HepG2 (cell line): ENCODE data around the gene FOXN3. TPM values are rescaled to one million over a fixed set of nuclear protein-coding genes. Genes with fewer than 3 reads are reported as not detected.

Source experiments
- BCL3 ChIP-seq: sonication (generic); formaldehyde crosslinking; IDR thresholded peaks from 2 replicates; pipeline ENCODE4 v1.5.1; 2020; ENCODE audit warnings: mild to moderate bottlenecking, missing genetic modification reagents, moderate library complexity
- BRD4 ChIP-seq: sonication (generic); formaldehyde crosslinking; IDR thresholded peaks from 2 replicates; pipeline ENCODE4 v1.4.0; 2020; ENCODE audit warnings: missing genetic modification reagents
- FIP1L1 ChIP-seq: fragments of 200-400 bp; formaldehyde crosslinking; IDR thresholded peaks from 2 replicates; pipeline ENCODE4 v1.6.1; 2018; ENCODE audit warnings: low read depth, mild to moderate bottlenecking, low read length, moderate library complexity, borderline replicate concordance; ENCODE audit not compliant: insufficient read depth
- KDM5A ChIP-seq: fragments of 200-600 bp; sonication (generic); IDR thresholded peaks from 2 replicates; pipeline ENCODE4 v1.7.0; 2018; ENCODE audit warnings: antibody characterized with exemption, mild to moderate bottlenecking, low read length, borderline replicate concordance
- NFE2 ChIP-seq: sonication (generic); formaldehyde crosslinking; IDR thresholded peaks from 2 replicates; pipeline ENCODE4 v1.4.0; 2020; ENCODE audit warnings: missing genetic modification reagents
- RBM39 ChIP-seq: fragments of 200-400 bp; formaldehyde crosslinking; IDR thresholded peaks from one replicate; pipeline ENCODE4 v1.6.1; 2018; ENCODE audit warnings: antibody characterized with exemption, mild to moderate bottlenecking, low read depth, low read length; ENCODE audit not compliant: poor library complexity, severe bottlenecking
- SATB2 ChIP-seq: sonication (generic); formaldehyde crosslinking; IDR thresholded peaks from 2 replicates; pipeline ENCODE4 v1.5.0; 2020; ENCODE audit warnings: missing genetic modification reagents
- SMAD1 ChIP-seq: sonication (generic); formaldehyde crosslinking; IDR thresholded peaks from 2 replicates; pipeline ENCODE4 v1.4.0; 2020; ENCODE audit warnings: missing genetic modification reagents, low read depth, mild to moderate bottlenecking, borderline replicate concordance
- SOX5 ChIP-seq: IDR thresholded peaks from 2 replicates; pipeline ENCODE4 v1.6.1; 2016; ENCODE audit warnings: borderline replicate concordance
- TSC22D2 ChIP-seq: sonication (generic); formaldehyde crosslinking; IDR thresholded peaks from 2 replicates; pipeline ENCODE4 v1.5.1; 2020; ENCODE audit warnings: missing genetic modification reagents, mild to moderate bottlenecking, borderline replicate concordance
- ZMYM3 ChIP-seq: sonication (generic); formaldehyde crosslinking; IDR thresholded peaks from 2 replicates; pipeline ENCODE4 v1.5.1; 2020; ENCODE audit warnings: mild to moderate bottlenecking, missing genetic modification reagents
- ZNF33B ChIP-seq: sonication (generic); formaldehyde crosslinking; IDR thresholded peaks from 2 replicates; pipeline ENCODE4 v1.5.1; 2020; ENCODE audit warnings: mild to moderate bottlenecking, missing genetic modification reagents
- polyA plus RNA-seq, 8 experiments: library from polyadenylated mRNA; depleted of rRNA in 3 of 8; stranded (reverse) in 7 of 8; unstranded in 1 of 8; fragments of >200 nt; fragmentation: Illumina TruSeq in 4 of 8; extraction: Trizol in 4 of 8; gene quantifications; 2 replicates each; pipeline versions ENCODE4 v1.2.1 to v1.2.3, GENCODE V29; 2011 to 2016; ENCODE audit warnings: low read depth in 4 of 8, missing spikeins in 1 of 8, mixed read lengths in 1 of 8; ENCODE audit not compliant: insufficient read depth in 1 of 8
- total RNA-seq, 5 experiments: library from RNA; depleted of rRNA; stranded (reverse); fragments of >200 nt; fragmentation: Illumina TruSeq; extraction: Trizol; gene quantifications; 2 replicates each; pipeline ENCODE4 v1.2.3, GENCODE V29; 2016; ENCODE audit warnings: low read depth in 1 of 5
- TF ChIP-seq, protein P1 (sequence below): sonication (generic); formaldehyde crosslinking; IDR thresholded peaks from 2 replicates; pipeline ENCODE4 v1.4.0; 2020; ENCODE audit warnings: missing genetic modification reagents
- TF ChIP-seq, protein P2 (sequence below): sonication (generic); formaldehyde crosslinking; IDR thresholded peaks from 2 replicates; pipeline ENCODE4 v1.4.0; 2020; ENCODE audit warnings: missing genetic modification reagents

Gene FOXN3
- total and polyA plus RNA-seq, 2 of the 13 experiments (the other 11 are each of a cell fraction or from before 2014, with no cell fraction given), result 32.4 to 70.2 TPM

DNA sequence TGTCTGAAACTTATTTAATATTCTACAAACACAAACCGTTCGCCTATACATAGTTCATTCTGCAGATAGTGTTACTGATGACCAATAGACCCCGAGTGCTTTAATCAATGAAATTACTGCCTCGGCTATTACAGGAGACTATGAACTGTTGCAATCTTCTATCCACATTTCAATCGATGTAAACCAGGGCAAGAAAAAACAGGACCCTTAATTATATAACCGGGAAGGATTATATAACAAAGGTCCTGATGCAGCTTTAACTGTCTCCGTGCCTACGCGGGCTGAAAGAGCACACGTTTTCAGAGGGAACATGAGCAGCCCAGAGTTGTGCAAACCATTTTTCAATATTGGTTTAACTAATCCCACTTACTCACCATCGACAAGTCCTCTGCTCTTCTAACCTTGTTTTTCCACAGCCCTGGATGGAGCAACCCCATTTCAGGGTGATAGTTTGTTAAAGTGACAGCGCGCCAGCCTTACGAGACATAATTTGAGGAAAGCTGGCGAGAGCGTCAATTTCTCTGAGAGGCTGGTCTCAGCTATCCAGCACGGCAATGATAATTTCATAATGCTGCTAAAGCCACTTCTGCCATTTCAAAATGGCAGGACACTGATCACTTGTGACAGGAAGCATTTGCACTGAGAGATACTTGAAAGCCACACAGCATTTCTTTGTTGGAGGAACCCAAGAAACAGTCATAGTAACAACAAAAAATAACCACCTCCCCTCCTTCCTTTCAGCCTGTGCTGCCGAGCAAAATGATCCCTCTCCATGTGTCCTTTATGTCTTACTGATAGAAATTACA is 184.6 kb downstream of the FOXN3 start (continued):
- TF ChIP-seq SMAD1 (CRISPR knock-in tag) (no peak), BCL3 (CRISPR knock-in tag) (peak; percentile 16; the same call in 1 of the 2 replicates), TSC22D2 (CRISPR knock-in tag) (no peak), SATB2 (CRISPR knock-in tag) (0 out of 2 replicates have a peak, but pooled peaks have one; percentile 70), RBM39 (no peak), KDM5A (no peak), NFE2 (no peak), BRD4 (CRISPR knock-in tag) (no peak), FIP1L1 (no peak), ZMYM3 (CRISPR knock-in tag) (peak; percentile 74; the same call in 1 of the 2 replicates), ZNF33B (CRISPR knock-in tag) (no peak), SOX5 (CRISPR knock-in tag) (peak; percentile 80; the same call in 1 of the 2 replicates)
- TF ChIP-seq, protein P1, sequence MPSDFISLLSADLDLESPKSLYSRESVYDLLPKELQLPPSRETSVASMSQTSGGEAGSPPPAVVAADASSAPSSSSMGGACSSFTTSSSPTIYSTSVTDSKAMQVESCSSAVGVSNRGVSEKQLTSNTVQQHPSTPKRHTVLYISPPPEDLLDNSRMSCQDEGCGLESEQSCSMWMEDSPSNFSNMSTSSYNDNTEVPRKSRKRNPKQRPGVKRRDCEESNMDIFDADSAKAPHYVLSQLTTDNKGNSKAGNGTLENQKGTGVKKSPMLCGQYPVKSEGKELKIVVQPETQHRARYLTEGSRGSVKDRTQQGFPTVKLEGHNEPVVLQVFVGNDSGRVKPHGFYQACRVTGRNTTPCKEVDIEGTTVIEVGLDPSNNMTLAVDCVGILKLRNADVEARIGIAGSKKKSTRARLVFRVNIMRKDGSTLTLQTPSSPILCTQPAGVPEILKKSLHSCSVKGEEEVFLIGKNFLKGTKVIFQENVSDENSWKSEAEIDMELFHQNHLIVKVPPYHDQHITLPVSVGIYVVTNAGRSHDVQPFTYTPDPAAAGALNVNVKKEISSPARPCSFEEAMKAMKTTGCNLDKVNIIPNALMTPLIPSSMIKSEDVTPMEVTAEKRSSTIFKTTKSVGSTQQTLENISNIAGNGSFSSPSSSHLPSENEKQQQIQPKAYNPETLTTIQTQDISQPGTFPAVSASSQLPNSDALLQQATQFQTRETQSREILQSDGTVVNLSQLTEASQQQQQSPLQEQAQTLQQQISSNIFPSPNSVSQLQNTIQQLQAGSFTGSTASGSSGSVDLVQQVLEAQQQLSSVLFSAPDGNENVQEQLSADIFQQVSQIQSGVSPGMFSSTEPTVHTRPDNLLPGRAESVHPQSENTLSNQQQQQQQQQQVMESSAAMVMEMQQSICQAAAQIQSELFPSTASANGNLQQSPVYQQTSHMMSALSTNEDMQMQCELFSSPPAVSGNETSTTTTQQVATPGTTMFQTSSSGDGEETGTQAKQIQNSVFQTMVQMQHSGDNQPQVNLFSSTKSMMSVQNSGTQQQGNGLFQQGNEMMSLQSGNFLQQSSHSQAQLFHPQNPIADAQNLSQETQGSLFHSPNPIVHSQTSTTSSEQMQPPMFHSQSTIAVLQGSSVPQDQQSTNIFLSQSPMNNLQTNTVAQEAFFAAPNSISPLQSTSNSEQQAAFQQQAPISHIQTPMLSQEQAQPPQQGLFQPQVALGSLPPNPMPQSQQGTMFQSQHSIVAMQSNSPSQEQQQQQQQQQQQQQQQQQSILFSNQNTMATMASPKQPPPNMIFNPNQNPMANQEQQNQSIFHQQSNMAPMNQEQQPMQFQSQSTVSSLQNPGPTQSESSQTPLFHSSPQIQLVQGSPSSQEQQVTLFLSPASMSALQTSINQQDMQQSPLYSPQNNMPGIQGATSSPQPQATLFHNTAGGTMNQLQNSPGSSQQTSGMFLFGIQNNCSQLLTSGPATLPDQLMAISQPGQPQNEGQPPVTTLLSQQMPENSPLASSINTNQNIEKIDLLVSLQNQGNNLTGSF (CRISPR knock-in tag), result no peak
- TF ChIP-seq, protein P2, sequence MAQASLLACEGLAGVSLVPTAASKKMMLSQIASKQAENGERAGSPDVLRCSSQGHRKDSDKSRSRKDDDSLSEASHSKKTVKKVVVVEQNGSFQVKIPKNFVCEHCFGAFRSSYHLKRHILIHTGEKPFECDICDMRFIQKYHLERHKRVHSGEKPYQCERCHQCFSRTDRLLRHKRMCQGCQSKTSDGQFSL (CRISPR knock-in tag), result no peak
